GM23338 (cell line): ENCODE results near the gene ERO1B. TPM values are rescaled to one million over a fixed set of nuclear protein-coding genes. Genes with fewer than 3 reads are reported as not detected.

Experiments used
- ATAC-seq: fragments of 200-7000 bp; cut with Tn5 transposase; 3 replicates; pipeline ENCODE4 v1.9.1; 2020
- DNase-seq: peaks from one replicate; pipeline ENCODE4 v3.0.0-alpha.2; 2015; ENCODE audit warnings: low spot score
- H2AFZ ChIP-seq: fragments of 200-600 bp; sonication (generic); 2 replicates; pipeline ENCODE4 v1.8.0; 2016; ENCODE audit warnings: antibody characterized with exemption, mild to moderate bottlenecking, moderate library complexity
- H3F3A ChIP-seq: fragments of 200-600 bp; sonication (generic); replicated peaks from 2 replicates; pipeline ENCODE4 v1.8.0; 2017; ENCODE audit warnings: antibody characterized with exemption, mixed run types, low read depth
- H3K27ac ChIP-seq: fragments of 200-600 bp; sonication (generic); 2 replicates; pipeline ENCODE4 v1.6.1; 2016; ENCODE audit warnings: low read depth
- H3K27me3 ChIP-seq: fragments of 200-600 bp; sonication (generic); 2 replicates; pipeline ENCODE4 v1.8.0; 2016; ENCODE audit warnings: mild to moderate bottlenecking, mixed run types, moderate library complexity; ENCODE audit not compliant: insufficient read depth
- H3K36me3 ChIP-seq: fragments of 200-600 bp; sonication (generic); 2 replicates; pipeline ENCODE4 v1.8.0; 2016; ENCODE audit warnings: mild to moderate bottlenecking; ENCODE audit not compliant: insufficient read depth
- H3K4me1 ChIP-seq: fragments of 200-600 bp; sonication (generic); 2 replicates; pipeline ENCODE4 v1.8.0; 2016; ENCODE audit warnings: mild to moderate bottlenecking, moderate library complexity; ENCODE audit not compliant: insufficient read depth
- H3K4me2 ChIP-seq: fragments of 200-600 bp; sonication (generic); 2 replicates; pipeline ENCODE4 v1.7.1; 2017; ENCODE audit warnings: mixed run types
- H3K4me3 ChIP-seq: fragments of 200-600 bp; sonication (generic); 2 replicates; pipeline ENCODE4 v1.6.1; 2016; ENCODE audit warnings: mixed run types
- H3K79me2 ChIP-seq: fragments of 200-600 bp; sonication (generic); replicated peaks from 2 replicates; pipeline ENCODE4 v1.8.0; 2017; ENCODE audit warnings: mild to moderate bottlenecking; ENCODE audit not compliant: insufficient read depth
- H3K9me2 ChIP-seq: fragments of 200-600 bp; sonication (generic); 2 replicates; pipeline ENCODE4 v1.8.0; 2017; ENCODE audit not compliant: insufficient read depth
- H4K20me1 ChIP-seq: fragments of 200-600 bp; sonication (generic); replicated peaks from 2 replicates; pipeline ENCODE4 v1.8.0; 2017; ENCODE audit warnings: mild to moderate bottlenecking; ENCODE audit not compliant: insufficient read depth
- H3K27ac Mint-ChIP-seq: 2 replicates; pipeline ENCODE4 v1.8.0; 2020; ENCODE audit warnings: inconsistent platforms, mild to moderate bottlenecking, moderate library complexity, mixed read lengths
- H3K27me3 Mint-ChIP-seq: 3 replicates; pipeline ENCODE4 v1.8.0; 2022; ENCODE audit warnings: low read depth, mild to moderate bottlenecking, moderate library complexity, mixed read lengths, inconsistent platforms; ENCODE audit not compliant: insufficient read depth, poor library complexity
- H3K36me3 Mint-ChIP-seq: 3 replicates; pipeline ENCODE4 v1.8.0; 2021; ENCODE audit warnings: low read depth, mild to moderate bottlenecking, inconsistent platforms, moderate library complexity, mixed read lengths
- H3K4me1 Mint-ChIP-seq: 3 replicates; pipeline ENCODE4 v1.8.0; 2020; ENCODE audit warnings: mild to moderate bottlenecking, inconsistent platforms, mixed read lengths
- H3K4me3 Mint-ChIP-seq: 3 replicates; pipeline ENCODE4 v1.8.0; 2021; ENCODE audit warnings: moderate library complexity, mild to moderate bottlenecking, inconsistent platforms, mixed read lengths
- H3K9me3 Mint-ChIP-seq: 3 replicates; pipeline ENCODE4 v1.8.0; 2020; ENCODE audit warnings: moderate library complexity, mild to moderate bottlenecking, inconsistent platforms, mixed read lengths
- EZH2 ChIP-seq: fragments of 200-600 bp; sonication (generic); IDR thresholded peaks from one replicate; pipeline ENCODE4 v1.8.0; 2017; ENCODE audit warnings: antibody characterized with exemption, mild to moderate bottlenecking, low read depth; ENCODE audit not compliant: unreplicated experiment
- EZH2phosphoT487 ChIP-seq: fragments of 200-600 bp; sonication (generic); IDR thresholded peaks from one replicate; pipeline ENCODE4 v1.8.1; 2018; ENCODE audit warnings: antibody characterized with exemption; ENCODE audit not compliant: unreplicated experiment
- NANOG ChIP-seq: IDR thresholded peaks from 2 replicates; pipeline ENCODE4 v1.6.1; 2016; ENCODE audit warnings: antibody characterized with exemption, borderline replicate concordance
- POLR2AphosphoS5 ChIP-seq: IDR thresholded peaks from 2 replicates; pipeline ENCODE4 v1.6.1; 2016; ENCODE audit warnings: antibody characterized with exemption, low read depth
- polyA plus RNA-seq: library from polyadenylated mRNA; unstranded; fragments of >200 nt; fragmentation: Nextera tagmentation; extraction: Ambion mirVana; gene quantifications from 2 replicates; pipeline ENCODE4 v1.2.1, GENCODE V29; 2016
- total RNA-seq: library from RNA; depleted of rRNA; stranded (reverse); fragments of >200 nt; shearing (Covaris generic); gene quantifications from 2 replicates; pipeline ENCODE4 v1.2.3, GENCODE V29; 2014
- TF ChIP-seq, protein P1 (sequence below), 2 experiments: fragments of 200-600 bp in 1 of 2; sonication (generic) in 1 of 2; conservative IDR thresholded peaks; 2 replicates each; pipeline versions ENCODE4 v1.5.1 to v1.6.1; 2016 to 2017; ENCODE audit warnings: antibody characterized with exemption in 2 of 2, low read depth in 2 of 2, mild to moderate bottlenecking in 2 of 2, moderate library complexity in 1 of 2
- TF ChIP-seq, protein P2 (sequence below): IDR thresholded peaks from one replicate; pipeline ENCODE4 v1.6.1; 2018; ENCODE audit warnings: antibody characterized with exemption; ENCODE audit not compliant: unreplicated experiment
- TF ChIP-seq, protein P3 (sequence below): IDR thresholded peaks from 2 replicates; pipeline ENCODE4 v1.6.1; 2016; ENCODE audit warnings: antibody characterized with exemption

Gene ERO1B
- total and polyA plus RNA-seq, 2 experiments from 2014 or later = 2.4 to 3.6 TPM

DNA sequence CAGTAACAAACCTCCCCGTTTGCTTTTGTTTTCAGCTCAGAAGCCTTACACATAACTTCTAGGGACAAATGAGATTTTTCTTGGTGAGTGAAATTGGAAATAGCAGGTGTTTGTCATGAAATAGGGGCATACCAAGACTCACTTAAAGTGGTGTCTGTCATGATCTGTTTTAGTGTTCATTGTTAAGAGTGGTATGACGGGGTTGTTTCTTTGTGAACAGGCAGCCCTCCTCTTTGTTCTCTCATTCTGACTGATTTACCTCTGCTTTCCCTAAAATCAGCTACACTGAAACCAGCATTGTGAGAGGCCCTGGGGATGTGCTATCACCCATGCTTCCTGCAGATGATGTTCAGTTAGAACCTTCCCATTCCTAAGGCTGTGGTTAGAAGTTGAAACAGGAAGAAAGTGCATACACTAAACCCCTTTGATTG lies 2.5 kb upstream of the ERO1B start:
- H3K4me3 ChIP-seq = no peak overlapping the region
- peaks cover 19% of the 10 kb centered on the region; the same call in 1 of the 2 replicates for H3K4me1 ChIP-seq
- Mint-ChIP-seq H3K27ac (no peak overlapping the region), H3K4me1 (peaks cover 27% of the 10 kb centered on the region), H3K4me3 (no peak overlapping the region), H3K27me3 (peaks cover 14% of the 10 kb centered on the region), H3K36me3 (no peaks in the 10 kb centered on the region), H3K9me3 (no peaks in the 10 kb centered on the region)
- H3F3A ChIP-seq = no peaks in the 10 kb centered on the region
- no peak for ATAC-seq
- no peaks in the 10 kb centered on the region for H3K79me2 ChIP-seq
- no peaks in the 10 kb centered on the region for H4K20me1 ChIP-seq
- peak; percentile 5 for DNase-seq
- no peak overlapping the region for H3K27ac ChIP-seq
- H3K27me3 ChIP-seq = peaks cover 23% of the 10 kb centered on the region
- no peaks in the 10 kb centered on the region for H3K36me3 ChIP-seq
- H3K4me2 ChIP-seq = no peak overlapping the region
- no peak overlapping the region for H2AFZ ChIP-seq
- H3K9me2 ChIP-seq = no peaks in the 10 kb centered on the region
- TF ChIP-seq POLR2AphosphoS5 = no peak

DNA sequence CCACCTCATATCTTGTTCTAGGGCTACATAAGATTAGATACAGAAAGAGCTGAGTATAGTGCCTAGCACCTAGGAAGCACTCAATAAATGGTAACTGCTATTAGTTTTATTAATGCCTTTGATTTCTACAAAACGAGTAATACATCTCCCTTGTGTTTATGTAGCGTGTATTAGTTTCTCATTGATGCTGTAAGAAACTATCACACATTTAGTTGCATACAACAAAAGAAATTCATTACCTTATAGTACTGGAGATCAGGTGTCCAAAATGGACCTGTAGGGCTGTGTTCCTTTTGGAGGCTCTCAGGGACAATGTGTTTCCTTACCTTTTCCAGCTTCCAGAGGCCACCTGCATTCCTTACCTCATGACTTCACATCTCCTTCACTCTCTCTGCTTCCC lies 961 bp upstream of the ERO1B start:
- Histone ChIP-seq H3K9me2 (no peaks in the 10 kb centered on the region), H3K4me3 (peak overlapping the region; percentile 63), H3K79me2 (no peaks in the 10 kb centered on the region), H3K4me2 (peak overlapping the region; percentile 80), H3F3A (no peaks in the 10 kb centered on the region), H2AFZ (peak overlapping the region; percentile 84), H3K4me1 (peaks cover 11% of the 10 kb centered on the region; the same call in 1 of the 2 replicates), H3K27me3 (peaks cover 23% of the 10 kb centered on the region), H4K20me1 (no peaks in the 10 kb centered on the region), H3K36me3 (no peaks in the 10 kb centered on the region), H3K27ac (no peak overlapping the region)
- Mint-ChIP-seq H3K27ac (no peak overlapping the region), H3K27me3 (peaks cover 14% of the 10 kb centered on the region), H3K4me1 (peaks cover 22% of the 10 kb centered on the region), H3K9me3 (no peaks in the 10 kb centered on the region), H3K36me3 (no peaks in the 10 kb centered on the region), H3K4me3 (peak overlapping the region; percentile 86)
- ATAC-seq (no peak), DNase-seq (peak; percentile 9)
- TF ChIP-seq NANOG (no peak), EZH2phosphoT487 (no peak), POLR2AphosphoS5 (no peak), EZH2 (no peak)
- TF ChIP-seq, protein P1, sequence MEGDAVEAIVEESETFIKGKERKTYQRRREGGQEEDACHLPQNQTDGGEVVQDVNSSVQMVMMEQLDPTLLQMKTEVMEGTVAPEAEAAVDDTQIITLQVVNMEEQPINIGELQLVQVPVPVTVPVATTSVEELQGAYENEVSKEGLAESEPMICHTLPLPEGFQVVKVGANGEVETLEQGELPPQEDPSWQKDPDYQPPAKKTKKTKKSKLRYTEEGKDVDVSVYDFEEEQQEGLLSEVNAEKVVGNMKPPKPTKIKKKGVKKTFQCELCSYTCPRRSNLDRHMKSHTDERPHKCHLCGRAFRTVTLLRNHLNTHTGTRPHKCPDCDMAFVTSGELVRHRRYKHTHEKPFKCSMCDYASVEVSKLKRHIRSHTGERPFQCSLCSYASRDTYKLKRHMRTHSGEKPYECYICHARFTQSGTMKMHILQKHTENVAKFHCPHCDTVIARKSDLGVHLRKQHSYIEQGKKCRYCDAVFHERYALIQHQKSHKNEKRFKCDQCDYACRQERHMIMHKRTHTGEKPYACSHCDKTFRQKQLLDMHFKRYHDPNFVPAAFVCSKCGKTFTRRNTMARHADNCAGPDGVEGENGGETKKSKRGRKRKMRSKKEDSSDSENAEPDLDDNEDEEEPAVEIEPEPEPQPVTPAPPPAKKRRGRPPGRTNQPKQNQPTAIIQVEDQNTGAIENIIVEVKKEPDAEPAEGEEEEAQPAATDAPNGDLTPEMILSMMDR (conservative IDR thresholded peaks at IDR 0.05; ENCODE audit: low read depth in 2 of 2) = no peak
- TF ChIP-seq, protein P2, sequence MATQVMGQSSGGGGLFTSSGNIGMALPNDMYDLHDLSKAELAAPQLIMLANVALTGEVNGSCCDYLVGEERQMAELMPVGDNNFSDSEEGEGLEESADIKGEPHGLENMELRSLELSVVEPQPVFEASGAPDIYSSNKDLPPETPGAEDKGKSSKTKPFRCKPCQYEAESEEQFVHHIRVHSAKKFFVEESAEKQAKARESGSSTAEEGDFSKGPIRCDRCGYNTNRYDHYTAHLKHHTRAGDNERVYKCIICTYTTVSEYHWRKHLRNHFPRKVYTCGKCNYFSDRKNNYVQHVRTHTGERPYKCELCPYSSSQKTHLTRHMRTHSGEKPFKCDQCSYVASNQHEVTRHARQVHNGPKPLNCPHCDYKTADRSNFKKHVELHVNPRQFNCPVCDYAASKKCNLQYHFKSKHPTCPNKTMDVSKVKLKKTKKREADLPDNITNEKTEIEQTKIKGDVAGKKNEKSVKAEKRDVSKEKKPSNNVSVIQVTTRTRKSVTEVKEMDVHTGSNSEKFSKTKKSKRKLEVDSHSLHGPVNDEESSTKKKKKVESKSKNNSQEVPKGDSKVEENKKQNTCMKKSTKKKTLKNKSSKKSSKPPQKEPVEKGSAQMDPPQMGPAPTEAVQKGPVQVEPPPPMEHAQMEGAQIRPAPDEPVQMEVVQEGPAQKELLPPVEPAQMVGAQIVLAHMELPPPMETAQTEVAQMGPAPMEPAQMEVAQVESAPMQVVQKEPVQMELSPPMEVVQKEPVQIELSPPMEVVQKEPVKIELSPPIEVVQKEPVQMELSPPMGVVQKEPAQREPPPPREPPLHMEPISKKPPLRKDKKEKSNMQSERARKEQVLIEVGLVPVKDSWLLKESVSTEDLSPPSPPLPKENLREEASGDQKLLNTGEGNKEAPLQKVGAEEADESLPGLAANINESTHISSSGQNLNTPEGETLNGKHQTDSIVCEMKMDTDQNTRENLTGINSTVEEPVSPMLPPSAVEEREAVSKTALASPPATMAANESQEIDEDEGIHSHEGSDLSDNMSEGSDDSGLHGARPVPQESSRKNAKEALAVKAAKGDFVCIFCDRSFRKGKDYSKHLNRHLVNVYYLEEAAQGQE = no peak
- TF ChIP-seq, protein P3, sequence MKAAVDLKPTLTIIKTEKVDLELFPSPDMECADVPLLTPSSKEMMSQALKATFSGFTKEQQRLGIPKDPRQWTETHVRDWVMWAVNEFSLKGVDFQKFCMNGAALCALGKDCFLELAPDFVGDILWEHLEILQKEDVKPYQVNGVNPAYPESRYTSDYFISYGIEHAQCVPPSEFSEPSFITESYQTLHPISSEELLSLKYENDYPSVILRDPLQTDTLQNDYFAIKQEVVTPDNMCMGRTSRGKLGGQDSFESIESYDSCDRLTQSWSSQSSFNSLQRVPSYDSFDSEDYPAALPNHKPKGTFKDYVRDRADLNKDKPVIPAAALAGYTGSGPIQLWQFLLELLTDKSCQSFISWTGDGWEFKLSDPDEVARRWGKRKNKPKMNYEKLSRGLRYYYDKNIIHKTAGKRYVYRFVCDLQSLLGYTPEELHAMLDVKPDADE = no peak
